Gastrocnemius medialis (tissue), 4 donors: ENCODE data around the gene FLT4. TPM values are rescaled to one million over a fixed set of nuclear protein-coding genes. Genes with fewer than 3 reads are reported as not detected.

Experiments used
- ATAC-seq, 2 donors: fragments of 150-250 bp; one replicate each; pipeline ENCODE4 v1.9.1; 2016
- DNase-seq, 2 donors: peaks; one replicate each; pipeline ENCODE4 v3.0.0-alpha.2; 2019
- H3K27ac ChIP-seq, 4 donors: fragments of 200-600 bp; sonication (generic); 1 replicate in 1 of 4; 2 replicates in 3 of 4; pipeline ENCODE4 v1.5.1; 2016 to 2018; ENCODE audit warnings: mild to moderate bottlenecking in 2 of 4, moderate library complexity in 1 of 4
- H3K27me3 ChIP-seq, 3 donors: fragments of 200-600 bp; sonication (generic) in 2 of 3; 1 replicate in 1 of 3; 2 replicates in 2 of 3; pipeline versions ENCODE4 v1.5.1 to v1.6.0; 2016 to 2019; ENCODE audit warnings: mild to moderate bottlenecking in 1 of 3, moderate library complexity in 1 of 3
- H3K36me3 ChIP-seq, 2 donors: fragments of 200-600 bp; sonication (generic) in 1 of 2; one replicate each; pipeline ENCODE4 v1.5.1; 2017 to 2018
- H3K4me1 ChIP-seq, 2 donors: fragments of 200-600 bp; sonication (generic) in 1 of 2; one replicate each; pipeline ENCODE4 v1.5.1; 2016 to 2017; ENCODE audit warnings: mild to moderate bottlenecking in 2 of 2
- H3K4me3 ChIP-seq, 4 donors: fragments of 200-600 bp; sonication (generic) in 3 of 4; 1 replicate in 1 of 4; 2 replicates in 3 of 4; pipeline ENCODE4 v1.5.1; 2016 to 2019; ENCODE audit warnings: mild to moderate bottlenecking in 2 of 4
- H3K9me3 ChIP-seq, 3 donors: fragments of 200-600 bp; sonication (generic) in 2 of 3; 1 replicate in 1 of 3; 2 replicates in 2 of 3; pipeline ENCODE4 v1.5.1; 2016 to 2019
- POLR2A ChIP-seq, 2 donors: fragments of 450-650 bp; IDR thresholded peaks; one replicate each; pipeline ENCODE4 v1.6.1; 2017; ENCODE audit warnings: antibody characterized with exemption in 2 of 2, mild to moderate bottlenecking in 2 of 2, moderate library complexity in 2 of 2
- in situ Hi-C, 4 donors: fragments of 200-750 bp; cut with MboI; loops; one replicate each; pipeline versions ENCODE4 v1.15.0 to v1.8.0; 2017; ENCODE audit warnings: low sequenced_read_pairs in 4 of 4
- intact Hi-C: fragments of 100-400 bp; cut with DNase I; formaldehyde crosslinking; loops from one replicate; pipeline ENCODE4 v1.15.1; 2023; ENCODE audit warnings: low total_unique reads
- total RNA-seq, 4 donors: library from RNA; depleted of rRNA; stranded (reverse); fragments of >200 nt; gene quantifications; one replicate each; pipeline versions ENCODE4 v1.1.0 to v1.2.3, GENCODE V29; 2016
- TF ChIP-seq, protein P1 (sequence below), 5 experiments: fragments of 450-650 bp in 3 of 5; fragments of 200-600 bp in 2 of 5; sonication (generic) in 2 of 5; IDR thresholded peaks in 4 of 5; conservative IDR thresholded peaks in 1 of 5; 1 replicate in 4 of 5; 2 replicates in 1 of 5; pipeline ENCODE4 v1.5.1; 2016 to 2019; ENCODE audit warnings: antibody characterized with exemption in 5 of 5, mild to moderate bottlenecking in 3 of 5, moderate library complexity in 3 of 5

The FLT4 gene
- total RNA-seq, 4 donors from 2014 or later: 2.6 to 4.7 (median 2.9) TPM

DNA sequence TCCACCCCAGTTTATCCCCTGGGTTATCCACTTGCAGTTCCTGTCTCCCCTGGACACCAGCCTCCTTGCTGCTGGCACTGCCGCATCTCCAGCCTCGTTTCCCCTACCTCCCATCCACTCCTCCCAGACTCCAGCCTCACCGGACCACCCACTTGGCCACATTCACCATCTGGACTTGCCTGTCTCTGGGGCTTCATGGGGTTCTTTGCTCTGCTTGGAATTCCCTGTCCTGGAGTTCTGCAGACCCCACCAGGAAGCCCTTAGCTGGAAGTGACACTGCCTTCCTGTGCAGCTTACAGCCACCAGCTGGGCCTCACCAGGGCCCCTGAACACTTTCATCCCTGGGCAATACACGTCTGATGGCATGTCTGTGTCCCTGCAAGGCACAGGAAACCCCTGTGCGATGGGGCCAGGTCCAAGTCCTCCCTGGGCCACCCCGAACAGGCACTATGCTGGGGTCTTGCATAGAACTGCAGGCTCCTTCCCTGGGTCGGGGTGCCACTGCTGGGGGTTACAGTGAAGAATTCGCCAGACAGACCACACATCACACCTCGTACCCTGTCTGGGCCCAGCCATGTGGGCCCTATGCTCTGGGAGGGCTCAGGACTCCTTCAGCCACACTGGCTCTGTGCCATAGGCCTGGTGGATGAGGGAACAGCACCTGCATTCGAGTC lies 3.0 kb downstream of the FLT4 start:
- in situ Hi-C loops: no loop called here
- H3K27ac ChIP-seq: peak overlapping the region in 1 of 4 donors; percentile 54
- H3K4me3 ChIP-seq: no peak overlapping the region
- no peaks in the 10 kb centered on the region for H3K36me3 ChIP-seq
- H3K9me3 ChIP-seq: no peaks in the 10 kb centered on the region
- no peak for DNase-seq
- TF ChIP-seq, protein P1, sequence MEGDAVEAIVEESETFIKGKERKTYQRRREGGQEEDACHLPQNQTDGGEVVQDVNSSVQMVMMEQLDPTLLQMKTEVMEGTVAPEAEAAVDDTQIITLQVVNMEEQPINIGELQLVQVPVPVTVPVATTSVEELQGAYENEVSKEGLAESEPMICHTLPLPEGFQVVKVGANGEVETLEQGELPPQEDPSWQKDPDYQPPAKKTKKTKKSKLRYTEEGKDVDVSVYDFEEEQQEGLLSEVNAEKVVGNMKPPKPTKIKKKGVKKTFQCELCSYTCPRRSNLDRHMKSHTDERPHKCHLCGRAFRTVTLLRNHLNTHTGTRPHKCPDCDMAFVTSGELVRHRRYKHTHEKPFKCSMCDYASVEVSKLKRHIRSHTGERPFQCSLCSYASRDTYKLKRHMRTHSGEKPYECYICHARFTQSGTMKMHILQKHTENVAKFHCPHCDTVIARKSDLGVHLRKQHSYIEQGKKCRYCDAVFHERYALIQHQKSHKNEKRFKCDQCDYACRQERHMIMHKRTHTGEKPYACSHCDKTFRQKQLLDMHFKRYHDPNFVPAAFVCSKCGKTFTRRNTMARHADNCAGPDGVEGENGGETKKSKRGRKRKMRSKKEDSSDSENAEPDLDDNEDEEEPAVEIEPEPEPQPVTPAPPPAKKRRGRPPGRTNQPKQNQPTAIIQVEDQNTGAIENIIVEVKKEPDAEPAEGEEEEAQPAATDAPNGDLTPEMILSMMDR (IDR thresholded peaks at IDR 0.05 in 4 of 5, conservative IDR thresholded peaks at IDR 0.05 in 1 of 5): no peak
- TF ChIP-seq POLR2A (IDR thresholded peaks at IDR 0.05): no peak
- intact Hi-C loops: no loop called here
- H3K4me1 ChIP-seq: no peaks in the 10 kb centered on the region
- peaks cover 23 to 39% (median 37%) of the 10 kb centered on the region in 3 donors for H3K27me3 ChIP-seq
- no peak for ATAC-seq

DNA sequence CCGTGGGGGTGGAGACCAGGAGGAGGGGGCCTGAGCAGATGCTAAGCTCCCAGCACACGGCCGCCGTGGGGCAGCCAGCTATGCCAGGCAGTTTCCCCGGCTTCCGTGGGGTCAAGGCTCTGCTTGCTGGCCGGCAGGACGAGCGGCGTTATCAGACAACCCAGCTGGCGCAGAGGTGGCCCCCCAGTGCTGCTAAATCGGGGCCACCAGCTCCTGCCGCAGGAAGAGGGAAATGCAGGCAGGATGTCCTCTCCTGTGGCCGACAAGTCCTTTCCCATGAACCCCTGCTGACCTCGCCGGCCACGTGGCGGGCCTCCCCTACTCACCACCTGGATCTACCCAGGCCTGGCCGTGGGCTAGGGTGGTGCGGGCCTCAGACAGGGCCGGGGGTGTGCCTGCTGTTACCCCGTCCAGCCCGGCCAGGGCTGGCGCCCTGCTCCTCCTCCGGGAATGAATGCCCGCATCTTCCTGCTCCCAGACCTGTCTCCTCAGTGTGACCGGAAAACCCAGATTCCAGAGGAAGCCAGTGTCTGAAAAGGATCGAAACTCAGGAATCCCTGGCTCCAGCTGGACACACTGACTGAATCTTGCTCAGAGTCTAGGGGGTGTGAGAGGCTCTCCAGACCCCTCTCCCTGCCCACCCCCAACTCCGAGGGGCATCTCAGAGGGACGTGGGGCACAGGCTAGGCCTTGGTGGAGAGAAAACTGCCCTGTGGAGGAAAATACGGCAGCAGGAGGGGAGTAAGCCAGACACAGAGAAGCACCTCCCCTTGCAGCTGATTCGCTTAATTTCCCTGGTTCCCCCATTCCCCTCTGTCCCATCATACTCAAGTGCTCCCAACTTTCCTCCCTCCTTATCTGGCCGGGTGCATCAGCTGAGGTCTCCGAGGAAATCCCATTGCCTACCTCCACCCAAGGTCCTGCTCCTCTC lies 3.9 kb downstream of the FLT4 start:
- in situ Hi-C loops: no loop called here
- no peak overlapping the region for H3K4me3 ChIP-seq
- ATAC-seq (no peak), DNase-seq (no peak)
- H3K36me3 ChIP-seq: no peaks in the 10 kb centered on the region
- H3K27me3 ChIP-seq: peaks cover 18 to 31% (median 28%) of the 10 kb centered on the region in 3 donors
- no peak for TF ChIP-seq POLR2A (IDR thresholded peaks at IDR 0.05)
- TF ChIP-seq, protein P1 (IDR thresholded peaks at IDR 0.05 in 4 of 5, conservative IDR thresholded peaks at IDR 0.05 in 1 of 5): no peak
- H3K4me1 ChIP-seq: no peaks in the 10 kb centered on the region
- no peaks in the 10 kb centered on the region for H3K9me3 ChIP-seq
- H3K27ac ChIP-seq: peak overlapping the region in 3 of 4 donors; percentile 31 to 54 (median 40)
- intact Hi-C loops: no loop called here

DNA sequence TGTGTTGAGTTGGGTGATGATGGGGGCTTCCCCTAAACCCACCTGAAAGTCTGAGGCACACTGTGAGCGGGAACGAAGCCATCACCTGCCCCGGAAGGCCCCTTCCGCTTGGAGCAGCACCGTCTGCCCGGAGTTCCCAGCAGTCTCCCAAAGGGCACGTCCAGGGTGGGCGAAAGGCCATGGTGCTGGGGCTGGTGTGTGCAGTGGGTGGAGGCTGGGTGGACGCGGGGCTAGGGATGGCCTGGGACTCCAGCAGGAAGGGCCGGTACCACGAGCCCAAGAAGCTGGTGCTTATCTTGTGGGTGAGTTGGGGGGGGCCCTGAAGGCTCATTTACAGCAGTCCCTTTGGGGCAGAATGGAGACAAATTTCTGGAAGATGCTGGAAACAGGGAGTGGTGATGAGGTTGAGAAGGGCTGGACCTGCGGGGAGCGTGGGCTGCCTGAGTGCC lies 4.6 kb downstream of the FLT4 start:
- H3K9me3 ChIP-seq: no peaks in the 10 kb centered on the region
- H3K36me3 ChIP-seq: no peaks in the 10 kb centered on the region
- DNase-seq (no peak), ATAC-seq (no peak)
- in situ Hi-C loops: no loop called here
- intact Hi-C loops: no loop called here
- H3K4me1 ChIP-seq: no peaks in the 10 kb centered on the region
- H3K4me3 ChIP-seq: no peak overlapping the region
- TF ChIP-seq, protein P1 (IDR thresholded peaks at IDR 0.05 in 4 of 5, conservative IDR thresholded peaks at IDR 0.05 in 1 of 5): no peak
- TF ChIP-seq POLR2A (IDR thresholded peaks at IDR 0.05): no peak
- H3K27me3 ChIP-seq: peaks cover 14 to 25% (median 23%) of the 10 kb centered on the region in 3 donors
- peak overlapping the region in 3 of 4 donors; percentile 31 to 54 (median 40) for H3K27ac ChIP-seq

DNA sequence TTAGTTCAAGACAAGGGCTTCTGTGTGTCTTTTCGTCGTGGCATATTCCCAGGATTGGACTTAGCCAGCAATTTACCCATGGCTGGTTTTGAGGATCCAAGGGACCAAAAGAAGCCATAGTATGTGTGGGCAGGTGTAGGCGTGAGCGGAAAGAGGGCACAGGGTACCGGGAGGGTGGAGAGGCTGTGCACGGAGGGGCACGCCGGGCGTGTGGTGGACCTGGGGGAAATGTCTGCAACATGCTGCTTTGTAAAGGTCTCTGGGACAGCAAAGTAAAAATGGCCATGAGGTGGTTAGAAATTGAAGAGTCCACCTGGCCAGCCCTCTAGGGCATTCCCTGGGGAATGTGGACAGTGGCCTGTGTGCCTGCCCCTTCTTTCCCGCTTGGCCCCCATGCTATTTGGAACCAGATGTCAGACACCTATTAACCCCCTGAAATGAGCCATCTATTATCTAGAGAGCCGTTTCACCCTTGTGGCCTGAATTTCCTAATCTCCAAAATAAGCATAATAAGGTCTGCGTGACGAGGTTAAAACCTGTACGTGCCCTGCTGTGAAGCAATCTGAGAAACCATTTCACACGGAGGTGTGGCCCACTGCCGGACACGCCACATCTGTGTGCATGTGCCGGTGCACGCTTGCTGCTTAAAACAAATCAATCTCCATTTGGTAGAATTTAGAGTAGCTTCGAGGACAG lies 5.1 kb downstream of the FLT4 start:
- Histone ChIP-seq H3K4me1 (no peaks in the 10 kb centered on the region), H3K9me3 (no peaks in the 10 kb centered on the region), H3K27ac (no peak overlapping the region), H3K36me3 (no peaks in the 10 kb centered on the region), H3K4me3 (no peak overlapping the region), H3K27me3 (peaks cover 12 to 22% (median 20%) of the 10 kb centered on the region in 3 donors)
- intact Hi-C loops: no loop called here
- no peak for ATAC-seq
- TF ChIP-seq POLR2A (IDR thresholded peaks at IDR 0.05): no peak
- TF ChIP-seq, protein P1 (IDR thresholded peaks at IDR 0.05 in 4 of 5, conservative IDR thresholded peaks at IDR 0.05 in 1 of 5): no peak
- in situ Hi-C loops: no loop called here
- no peak for DNase-seq
